Inflammatory macrophage (primary cell): Measurements from ENCODE around the gene ST3GAL4.
"Not testable (repeated sequence)": the region's sequence is repeated elsewhere in the genome, so short reads cannot be mapped to it uniquely, and the experiment has no call there.

Experiments
- DNase-seq, 2 donors: peaks; one replicate each; pipeline ENCODE4 v3.0.0-alpha.2; 2020 to 2022

Gene ST3GAL4

GRCh38 chr11:126391286-126391954 is 35.9 kb downstream of the ST3GAL4 start:
- DNase-seq = no peak

- peak; percentile 45 to 62 for DNase-seq
Measured at GRCh38 chr11:126391970-126392632, 36.6 kb downstream of the ST3GAL4 start.

DNA sequence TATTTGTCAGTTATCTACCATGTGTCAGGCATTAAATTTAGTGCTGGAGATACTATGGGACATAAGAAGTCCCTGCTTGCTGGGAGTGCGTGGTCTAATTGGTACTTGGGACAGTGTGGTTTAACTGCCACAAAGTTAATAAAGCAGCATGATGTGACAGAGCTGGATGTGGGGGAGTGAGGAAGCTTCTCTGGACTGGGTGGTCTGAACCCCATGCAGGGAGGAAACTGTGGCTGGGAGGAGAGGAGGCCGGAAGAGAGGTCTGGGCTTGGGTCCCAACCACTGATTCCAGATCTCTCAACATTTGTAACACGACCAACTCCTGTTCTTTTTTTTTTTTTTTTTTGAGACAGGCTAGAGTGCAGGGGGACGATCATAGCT is 37.1 kb downstream of the ST3GAL4 start:
- DNase-seq = no peak

GRCh38 chr11:126393143-126393542 is 37.7 kb downstream of the ST3GAL4 start:
- no peak for DNase-seq

DNA sequence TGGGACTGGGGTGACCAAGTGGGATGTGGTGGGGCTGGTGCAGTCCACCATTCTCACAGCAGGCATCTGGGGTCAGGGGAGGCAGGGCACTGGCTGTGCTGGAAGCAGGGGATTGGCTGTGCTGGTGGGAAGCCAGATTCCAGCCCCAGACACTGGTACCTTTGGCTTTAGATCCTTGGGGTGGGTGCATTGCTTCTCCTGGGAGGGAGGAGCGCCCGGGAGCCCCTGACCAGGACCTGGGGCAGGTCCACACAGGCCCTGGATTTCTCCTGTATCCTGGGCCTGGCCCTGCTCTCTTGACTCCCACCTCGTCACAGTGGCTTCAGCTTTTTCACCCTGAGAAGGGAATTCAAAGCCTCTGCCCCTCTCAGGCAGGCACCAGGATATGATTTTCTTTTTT is 38.5 kb downstream of the ST3GAL4 start:
- DNase-seq = no peak

- not testable (repeated sequence) for DNase-seq
Measured at GRCh38 chr11:126394634-126395072, 39.2 kb downstream of the ST3GAL4 start.

DNA sequence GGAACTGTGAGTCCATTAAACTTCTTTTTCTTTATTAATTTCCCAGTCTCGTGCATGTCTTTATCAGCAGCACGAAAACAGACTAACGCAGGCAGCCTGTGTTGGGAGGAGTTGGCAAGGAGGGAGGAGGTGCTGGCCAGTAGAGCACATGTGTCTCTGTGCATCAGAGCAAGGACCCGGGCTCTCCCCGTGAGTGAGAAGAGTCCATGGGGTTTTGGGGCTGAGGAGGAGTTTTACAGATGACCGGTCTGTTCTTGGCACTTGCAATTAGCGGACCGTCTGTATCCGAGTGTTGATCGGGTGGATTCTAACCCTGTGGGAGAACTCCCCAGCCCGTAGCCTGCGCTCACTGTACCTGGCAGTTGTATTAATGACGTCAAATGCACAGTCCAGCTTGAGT is 40.3 kb downstream of the ST3GAL4 start:
- DNase-seq = not testable (repeated sequence)

GRCh38 chr11:126396266-126396665 is 40.8 kb downstream of the ST3GAL4 start:
- not testable (repeated sequence) for DNase-seq

DNA sequence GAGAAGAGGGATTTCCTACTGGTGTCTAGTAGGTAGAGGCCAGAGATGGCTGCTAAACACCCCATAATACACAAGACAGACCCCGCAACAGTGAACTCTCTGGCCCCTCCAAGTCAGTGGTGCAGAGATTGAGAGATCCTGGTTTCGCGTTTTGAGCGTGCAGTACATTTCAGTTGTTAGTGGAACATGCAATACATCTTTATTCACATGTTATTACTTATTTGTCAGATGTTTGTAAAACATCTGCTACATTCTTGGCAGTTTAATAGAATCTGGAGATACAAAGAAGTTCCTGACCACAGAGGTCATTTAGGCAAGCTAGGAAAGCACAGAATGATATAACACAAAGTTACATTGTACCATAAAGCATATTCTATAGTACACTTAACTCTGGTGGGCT is 41.5 kb downstream of the ST3GAL4 start:
- no peak for DNase-seq

GRCh38 chr11:126398296-126398695 is 42.8 kb downstream of the ST3GAL4 start:
- DNase-seq = no peak

DNA sequence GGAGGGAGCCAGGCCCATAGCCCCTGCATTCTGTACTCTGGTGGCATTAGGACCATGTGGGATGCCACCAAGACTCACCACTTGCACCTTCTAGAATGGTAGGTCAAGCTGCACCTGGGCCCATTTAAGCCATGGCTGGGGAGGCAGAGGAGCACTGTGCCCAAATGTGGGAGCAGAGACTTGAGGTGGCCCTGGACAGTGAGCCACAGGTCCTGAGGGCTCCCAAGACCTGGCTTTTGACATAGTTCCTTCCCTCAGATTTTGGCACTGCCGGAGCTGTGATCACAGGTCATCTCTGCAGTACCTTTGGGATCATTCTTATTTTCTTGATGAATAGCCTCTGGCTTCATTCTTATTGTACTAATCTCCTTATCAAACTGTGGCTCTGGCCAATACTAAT is 43.2 kb downstream of the ST3GAL4 start:
- no peak for DNase-seq

GRCh38 chr11:126400019-126400418 is 44.5 kb downstream of the ST3GAL4 start:
- no peak for DNase-seq

DNA sequence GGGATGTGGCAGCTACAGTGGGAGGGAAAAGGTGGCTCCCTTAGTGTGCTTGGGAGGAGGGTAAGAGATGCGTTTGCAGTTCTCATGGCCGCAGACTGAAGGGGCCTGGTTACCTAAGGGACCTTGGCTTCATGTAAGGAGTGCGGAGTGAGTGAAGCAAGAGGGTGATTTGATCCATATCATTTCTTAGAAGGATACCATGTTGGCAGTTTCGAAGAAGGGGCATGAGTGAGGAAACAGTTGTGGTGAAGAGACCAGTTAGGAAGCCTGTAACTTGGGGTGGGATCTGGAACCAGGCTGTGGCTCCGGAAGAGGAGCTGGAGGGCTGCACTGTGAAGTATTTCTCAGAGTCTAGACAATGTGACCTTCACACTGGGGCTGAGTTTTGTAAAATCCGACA is 45.0 kb downstream of the ST3GAL4 start:
- DNase-seq = no peak

- DNase-seq = no peak
Measured at GRCh38 chr11:126403022-126403581, 47.6 kb downstream of the ST3GAL4 start.

DNA sequence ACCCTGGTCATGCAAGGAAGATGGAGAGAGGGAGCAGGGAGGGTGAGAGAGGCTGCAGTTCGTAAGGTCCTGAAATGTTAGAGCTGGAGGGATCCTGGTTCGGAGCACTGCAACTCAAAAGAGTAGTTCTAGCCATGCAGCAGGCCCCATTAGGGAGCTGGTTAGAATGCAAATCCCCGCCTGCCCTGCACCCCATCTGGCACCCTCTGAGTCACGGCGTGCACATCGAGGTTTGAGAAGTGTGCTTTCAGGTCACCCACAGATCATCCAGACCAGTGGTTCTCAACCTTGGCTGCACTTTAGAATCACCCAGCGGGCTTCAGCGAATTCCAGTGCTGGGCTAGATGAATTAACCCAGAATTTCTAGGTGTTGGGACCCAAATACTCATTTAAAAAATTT is 48.2 kb downstream of the ST3GAL4 start:
- no peak for DNase-seq

GRCh38 chr11:126404367-126404766 is 48.9 kb downstream of the ST3GAL4 start:
- DNase-seq = no peak

DNA sequence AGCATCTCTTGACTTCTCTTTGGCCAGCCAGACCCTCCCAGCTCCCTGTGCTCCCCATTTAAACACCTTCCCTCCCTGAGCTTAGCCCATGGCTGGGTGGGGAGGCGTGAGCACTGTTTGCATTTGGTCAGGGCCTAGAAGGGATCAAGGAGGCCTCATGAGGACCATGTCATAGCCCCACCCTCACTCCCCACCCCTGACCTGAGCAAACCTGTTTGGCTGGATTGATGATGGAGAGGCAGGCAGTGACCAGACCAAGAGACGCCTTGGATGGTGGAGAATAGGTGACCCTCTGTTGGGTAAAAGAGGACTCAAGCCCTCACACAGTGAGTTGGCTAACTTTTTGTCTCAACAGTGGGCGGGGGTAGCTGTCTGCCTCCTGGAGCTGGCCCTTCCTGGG is 49.9 kb downstream of the ST3GAL4 start:
- no peak for DNase-seq

DNA sequence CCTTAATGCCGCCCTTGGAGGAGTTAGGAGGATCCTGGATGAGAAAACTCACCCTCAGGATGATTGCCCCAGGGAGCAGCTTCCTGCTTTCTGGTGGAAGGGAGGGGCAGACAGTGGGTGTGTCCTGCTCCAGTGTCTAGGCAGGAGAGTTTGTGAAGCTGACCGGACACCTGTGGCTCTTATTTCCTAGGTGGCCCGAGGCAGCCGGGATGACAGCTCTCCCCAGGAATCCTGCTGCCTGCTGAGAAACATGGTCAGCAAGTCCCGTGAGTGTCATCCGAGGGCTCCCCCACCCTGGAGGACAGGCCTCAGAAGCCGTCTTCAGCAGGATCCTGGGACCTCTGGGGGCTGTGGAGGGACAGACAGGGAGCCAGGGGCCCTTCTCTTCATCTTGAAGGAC is 50.4 kb downstream of the ST3GAL4 start:
- DNase-seq = no peak

- DNase-seq = no peak
Measured at GRCh38 chr11:126406368-126406767, 50.9 kb downstream of the ST3GAL4 start.

DNA sequence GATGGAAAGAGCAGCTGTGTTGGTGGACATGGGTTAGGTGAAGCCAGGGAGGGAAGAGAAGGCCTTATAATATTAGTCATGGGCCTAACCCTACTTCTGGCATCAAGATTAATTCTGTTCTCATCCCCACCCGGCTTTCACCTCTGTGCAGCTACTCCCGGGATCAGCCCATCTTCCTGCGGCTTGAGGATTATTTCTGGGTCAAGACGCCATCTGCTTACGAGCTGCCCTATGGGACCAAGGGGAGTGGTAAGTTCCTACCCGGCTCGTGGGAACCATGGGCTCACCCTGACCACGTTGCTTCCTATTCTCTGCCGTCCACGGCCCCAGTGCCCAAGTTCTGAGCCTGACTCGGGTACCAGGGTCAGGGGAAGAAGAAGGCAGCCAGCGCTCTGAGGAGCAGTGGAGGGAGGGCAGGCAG is 51.6 kb downstream of the ST3GAL4 start:
- no peak for DNase-seq

- no peak for DNase-seq
Measured at GRCh38 chr11:126407682-126408288, 52.3 kb downstream of the ST3GAL4 start.

GRCh38 chr11:126408496-126408895 is 53.0 kb downstream of the ST3GAL4 start:
- no peak for DNase-seq

GRCh38 chr11:126408901-126409619 is 53.6 kb downstream of the ST3GAL4 start:
- no peak for DNase-seq
